ENCODE measurements around the gene TM7SF3.

TM7SF3 gene

GRCh38 chr12:27003421-27004381 lies 10.5 kb downstream of the TM7SF3 start:
- no peak overlapping the region for H3K4me3 ChIP-seq (ENCODE audit: low read length)
- DNase-seq (ENCODE audit: low read depth), result no peak
- no peak for TF ChIP-seq CTCF (conservative IDR thresholded peaks at IDR 0.05; ENCODE audit: low read length)

GRCh38 chr12:27002141-27002540 lies 12.0 kb downstream of the TM7SF3 start:
- no peak for TF ChIP-seq CTCF (conservative IDR thresholded peaks at IDR 0.05; ENCODE audit: low read length)
- no peak overlapping the region for H3K4me3 ChIP-seq (ENCODE audit: low read length)
- no peak for DNase-seq (ENCODE audit: low read depth)

- no peak for TF ChIP-seq CTCF (conservative IDR thresholded peaks at IDR 0.05; ENCODE audit: low read length)
- no peak overlapping the region for H3K4me3 ChIP-seq (ENCODE audit: low read length)
- no peak for DNase-seq (ENCODE audit: low read depth)
Measured at GRCh38 chr12:27001663-27002062, 12.5 kb downstream of the TM7SF3 start.

GRCh38 chr12:27000961-27001360 lies 13.2 kb downstream of the TM7SF3 start:
- TF ChIP-seq CTCF (conservative IDR thresholded peaks at IDR 0.05; ENCODE audit: low read length), result no peak
- H3K4me3 ChIP-seq (ENCODE audit: low read length), result no peak overlapping the region
- no peak for DNase-seq (ENCODE audit: low read depth)

GRCh38 chr12:26997003-26997402 lies 17.2 kb downstream of the TM7SF3 start:
- no peak for DNase-seq (ENCODE audit: low read depth)
- no peak overlapping the region for H3K4me3 ChIP-seq (ENCODE audit: low read length)
- TF ChIP-seq CTCF (conservative IDR thresholded peaks at IDR 0.05; ENCODE audit: low read length), result no peak

- no peak for TF ChIP-seq CTCF (conservative IDR thresholded peaks at IDR 0.05; ENCODE audit: low read length)
- DNase-seq (ENCODE audit: low read depth), result no peak
- no peak overlapping the region for H3K4me3 ChIP-seq (ENCODE audit: low read length)
Measured at GRCh38 chr12:26995706-26996105, 18.5 kb downstream of the TM7SF3 start.

- TF ChIP-seq CTCF (conservative IDR thresholded peaks at IDR 0.05; ENCODE audit: low read length), result no peak
- DNase-seq (ENCODE audit: low read depth), result no peak
- H3K4me3 ChIP-seq (ENCODE audit: low read length), result no peak overlapping the region
Measured at GRCh38 chr12:26994109-26994508, 20.1 kb downstream of the TM7SF3 start.
